ENCODE results near the gene PTP4A1.
A peak's percentile ranks its signal among the peaks of the same experiment; 100 is the strongest.
"Not testable (repeated sequence)": the region's sequence is repeated elsewhere in the genome, so short reads cannot be mapped to it uniquely, and the experiment has no call there.

PTP4A1 gene

DNA sequence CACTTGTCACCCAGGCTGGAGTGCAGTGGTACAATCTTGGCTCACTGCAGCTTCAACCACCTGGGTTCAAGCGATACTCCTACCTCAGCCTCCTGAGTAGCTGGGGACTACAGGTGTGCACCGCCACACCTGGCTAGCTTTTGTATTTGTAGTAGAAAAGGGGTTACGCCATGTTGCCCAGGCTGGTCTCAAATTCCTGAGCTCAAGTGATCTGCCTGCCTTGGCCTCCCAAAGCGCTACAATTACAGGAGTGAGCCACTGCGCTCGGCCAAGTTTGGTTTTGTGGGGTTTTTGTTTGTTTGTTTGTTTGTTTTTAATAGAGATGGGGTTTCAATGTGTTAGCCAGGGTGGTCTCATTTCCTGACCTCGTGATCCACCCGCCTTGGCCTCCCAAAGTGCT is 12.3 kb downstream of the PTP4A1 start:
- FAIRE-seq: no peak

DNA sequence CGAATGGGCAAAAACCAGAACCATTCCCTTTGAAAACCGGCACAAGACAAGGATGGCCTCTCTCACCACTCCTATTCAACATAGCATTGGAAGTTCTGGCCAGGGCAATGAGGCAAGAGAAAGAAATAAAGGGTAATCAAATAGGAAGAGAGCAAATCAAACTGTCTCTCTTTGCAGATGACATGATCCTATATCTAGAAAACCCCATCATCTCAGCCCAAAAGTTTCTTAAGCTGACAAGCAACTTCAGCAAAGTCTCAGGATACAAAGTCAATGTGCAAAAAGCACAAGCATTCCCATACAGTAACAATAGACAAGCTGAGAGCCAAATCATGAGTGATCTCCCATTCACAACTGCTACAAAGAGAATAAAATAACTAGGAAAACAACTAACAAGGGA is 13.4 kb downstream of the PTP4A1 start:
- FAIRE-seq: not testable (repeated sequence)

DNA sequence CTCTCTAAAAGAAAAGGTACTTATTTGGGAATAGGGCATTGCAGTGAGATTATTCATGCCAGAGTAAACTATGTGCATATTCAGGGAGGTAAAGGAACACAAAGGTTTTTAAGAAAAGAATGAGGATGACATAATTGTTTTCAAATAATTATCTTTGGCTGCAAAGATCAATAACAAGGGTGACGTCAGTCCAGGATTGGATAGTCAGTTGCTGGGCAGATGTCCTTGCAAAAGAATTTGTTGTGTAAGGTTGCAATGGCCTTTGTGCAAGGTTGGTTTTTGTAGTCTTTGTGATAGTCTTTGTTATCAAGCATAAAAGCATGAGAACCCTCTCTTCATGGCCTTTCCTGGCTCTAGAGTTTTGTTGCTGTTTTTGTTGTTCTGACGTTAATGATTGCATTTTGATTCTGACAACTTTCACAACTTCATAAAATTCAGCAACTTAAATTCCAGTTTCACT is 17.7 kb downstream of the PTP4A1 start:
- no peak for FAIRE-seq

DNA sequence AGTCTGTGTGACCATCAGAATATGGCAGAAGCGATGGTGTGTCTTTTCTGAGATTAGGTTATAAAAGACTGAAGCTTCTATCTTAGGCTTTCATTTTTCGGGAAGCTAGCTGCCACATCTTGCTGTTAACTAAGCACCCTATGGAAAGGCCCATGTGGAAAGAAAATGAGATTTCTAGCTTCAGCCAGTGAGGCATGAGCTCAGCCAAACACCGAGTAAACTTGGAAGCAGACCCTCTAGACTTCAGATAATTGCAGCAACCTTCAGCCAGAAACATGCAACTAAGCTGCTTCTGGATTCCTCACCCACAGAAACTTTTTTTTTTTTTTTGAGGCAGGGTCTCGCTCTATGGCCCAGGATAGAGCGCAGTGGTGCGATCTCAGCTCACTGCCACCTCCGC is 20.6 kb downstream of the PTP4A1 start:
- no peak for FAIRE-seq

DNA sequence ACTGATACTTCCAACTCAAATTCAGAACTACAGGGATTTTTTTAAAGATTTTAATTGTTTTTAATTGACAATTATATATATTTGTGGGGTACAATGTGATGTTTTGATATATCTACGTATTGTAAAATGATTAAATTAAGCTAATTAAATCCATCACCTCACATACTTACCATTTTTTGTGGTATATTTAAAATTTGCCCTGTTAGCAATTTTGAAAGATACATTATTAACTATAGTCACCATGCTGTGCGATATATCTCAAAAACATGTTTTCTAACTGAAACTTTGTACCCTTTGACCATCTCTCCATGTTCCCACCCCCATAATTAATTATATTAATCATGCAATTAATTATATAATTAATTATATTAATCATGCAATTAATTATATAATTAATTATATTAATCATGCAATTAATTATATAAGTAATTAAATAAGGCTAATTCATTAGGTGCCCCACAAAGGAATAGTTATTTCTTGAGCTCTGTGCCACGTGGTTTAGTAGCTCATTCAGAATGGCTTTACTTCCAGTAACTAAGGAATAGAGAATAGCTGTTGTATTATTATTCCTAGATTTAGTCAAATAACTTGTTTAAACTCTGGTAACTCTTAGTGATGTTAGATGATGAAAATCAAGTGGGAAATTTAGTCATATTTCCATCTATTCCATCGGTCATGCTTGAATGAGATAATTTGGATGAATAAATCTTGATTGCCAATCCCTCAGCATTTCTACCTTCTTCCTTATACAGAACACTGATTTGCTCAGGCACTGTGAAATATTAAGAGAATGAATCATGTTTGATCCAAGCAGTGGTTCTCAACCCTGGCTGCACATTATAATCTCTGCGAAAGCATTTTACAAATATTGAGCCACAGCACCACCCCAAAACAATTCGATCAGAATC is 25.1 kb downstream of the PTP4A1 start:
- FAIRE-seq: peak; percentile 56

DNA sequence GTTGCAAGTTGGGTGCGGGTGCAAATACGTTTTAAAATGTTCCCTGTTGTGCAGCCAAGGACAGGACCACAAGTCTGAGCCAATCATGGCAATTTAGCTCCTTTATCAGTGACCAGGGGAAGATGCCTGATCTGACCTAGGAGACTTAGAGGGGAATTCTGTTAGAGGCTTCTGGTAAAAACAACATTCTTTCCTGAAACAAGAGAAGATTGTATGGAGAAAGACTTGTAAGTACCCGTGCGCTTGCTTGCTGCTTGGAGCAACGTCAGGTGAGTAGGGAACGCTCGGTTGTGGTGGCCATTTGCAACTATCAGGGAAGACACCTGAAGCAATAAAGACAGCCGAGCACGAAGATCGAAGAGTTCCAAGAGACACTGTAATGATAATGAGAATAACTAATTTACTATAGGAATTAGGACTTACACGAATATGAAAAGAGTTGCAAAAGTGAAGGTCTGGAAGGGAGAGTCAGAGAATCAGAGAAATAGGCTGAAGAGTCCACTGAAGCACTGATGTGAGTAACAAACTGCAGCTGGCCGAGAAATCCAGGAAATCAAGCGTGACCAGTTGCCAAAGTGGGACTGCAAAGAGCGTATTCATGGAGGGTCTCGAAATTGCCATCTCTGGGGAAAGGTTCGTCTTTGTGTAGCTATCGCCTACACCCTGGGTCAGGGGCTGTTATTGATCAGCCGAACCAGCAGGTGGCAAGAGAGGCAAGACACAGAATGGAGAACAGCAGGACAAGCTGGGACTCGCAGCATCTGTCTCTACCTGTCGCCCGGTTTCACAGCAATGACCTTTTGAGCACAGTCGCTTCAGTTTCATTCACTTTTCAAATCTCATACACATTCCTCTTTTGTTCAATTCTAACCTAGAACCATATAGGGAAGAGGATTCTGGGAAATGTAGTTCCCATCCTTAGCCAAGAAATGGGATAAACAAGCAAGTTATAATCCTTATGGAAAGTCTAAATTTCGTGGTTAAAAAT is 26.1 kb downstream of the PTP4A1 start:
- no peak for FAIRE-seq

DNA sequence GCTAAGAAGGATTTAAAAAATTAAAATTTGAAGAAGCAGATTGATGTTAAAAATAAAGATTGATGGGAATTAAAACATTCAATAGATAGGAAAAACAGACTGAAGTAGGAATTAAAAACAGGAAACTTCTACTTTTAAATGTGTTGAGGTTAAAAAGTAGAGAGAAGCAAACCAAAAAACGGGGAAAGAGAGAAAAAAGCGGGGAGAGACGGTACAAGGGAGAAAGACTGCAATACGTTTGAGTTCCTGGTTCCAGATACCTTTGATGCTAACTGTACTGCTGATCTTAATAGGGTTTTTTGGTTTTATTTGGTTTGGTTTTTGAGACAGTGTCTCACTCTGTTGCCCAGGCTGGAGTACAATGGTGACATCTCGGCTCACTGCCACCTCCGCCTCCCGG is 27.0 kb downstream of the PTP4A1 start:
- no peak for FAIRE-seq

DNA sequence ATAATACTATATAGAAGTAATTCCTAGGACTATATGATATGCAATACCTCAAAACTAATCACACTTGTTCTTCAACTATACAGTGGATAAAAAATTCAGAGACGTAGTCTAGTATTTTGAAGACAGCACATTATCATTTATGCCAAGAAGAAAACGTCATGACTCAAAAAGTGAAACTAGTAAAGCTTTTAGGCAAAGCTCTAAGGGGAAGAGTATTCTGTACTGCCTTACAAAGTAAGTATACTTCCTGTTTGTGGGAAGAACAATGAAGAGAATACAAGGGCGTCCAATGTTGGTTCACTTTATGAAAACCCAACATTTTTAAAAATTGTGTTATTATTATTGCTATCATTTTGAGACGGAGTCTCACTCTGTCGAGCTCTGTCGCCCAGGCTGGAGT is 27.9 kb downstream of the PTP4A1 start:
- no peak for FAIRE-seq

DNA sequence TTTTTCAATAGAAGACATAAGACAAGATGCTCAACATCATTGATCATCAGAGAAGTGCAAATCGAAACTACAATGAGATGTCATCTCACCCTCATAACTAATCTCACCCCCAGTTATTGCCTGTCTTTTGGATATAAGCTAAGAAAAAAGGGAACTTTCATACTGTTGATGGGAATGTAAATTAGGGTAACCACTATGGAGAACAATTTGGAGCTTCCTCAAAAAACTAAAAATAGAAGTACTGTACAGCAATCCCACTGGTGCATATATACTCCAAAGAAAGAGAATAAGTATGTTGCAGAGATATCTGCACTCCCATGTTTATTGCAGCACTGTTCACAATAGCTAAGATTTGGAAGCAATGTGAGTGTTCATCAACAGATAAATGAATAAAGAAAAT is 37.0 kb downstream of the PTP4A1 start:
- no peak for FAIRE-seq

DNA sequence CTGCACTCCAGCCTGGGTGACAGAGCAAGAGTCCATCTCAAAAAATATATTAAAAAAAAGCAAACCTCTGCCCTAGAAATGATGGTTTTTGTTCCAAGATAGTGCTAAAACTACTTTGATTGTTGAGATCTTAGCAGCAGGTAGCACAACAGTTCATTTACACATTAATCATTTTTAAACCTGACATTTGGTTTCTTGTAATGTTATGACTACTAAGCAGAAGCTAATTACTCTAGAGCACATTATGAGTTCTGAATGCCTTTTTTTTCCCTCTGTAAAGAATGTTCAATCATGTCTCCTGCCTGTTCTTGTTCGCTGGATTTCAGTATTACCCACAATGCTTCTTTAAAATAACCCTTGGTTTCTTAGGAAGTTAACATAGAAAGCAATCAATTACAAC is 38.7 kb downstream of the PTP4A1 start:
- FAIRE-seq: no peak

DNA sequence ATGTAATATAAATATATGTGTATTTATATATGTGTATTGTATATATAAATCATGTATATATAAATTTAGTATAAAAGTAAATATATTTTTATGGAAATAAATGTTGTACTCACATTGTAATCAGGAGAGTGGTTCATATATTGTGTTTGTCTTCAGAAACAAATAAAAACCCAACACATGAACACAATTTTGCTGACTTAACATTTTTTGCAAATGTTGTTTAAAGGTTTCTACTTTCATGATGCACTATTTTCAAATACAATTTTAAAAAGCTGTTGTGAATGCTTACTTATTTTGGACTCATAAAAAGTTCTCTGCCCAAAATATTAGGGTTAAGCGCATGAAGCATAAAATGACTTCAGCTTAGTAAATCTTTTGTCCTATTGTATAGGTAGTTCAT is 39.3 kb downstream of the PTP4A1 start:
- FAIRE-seq: peak; percentile 85

DNA sequence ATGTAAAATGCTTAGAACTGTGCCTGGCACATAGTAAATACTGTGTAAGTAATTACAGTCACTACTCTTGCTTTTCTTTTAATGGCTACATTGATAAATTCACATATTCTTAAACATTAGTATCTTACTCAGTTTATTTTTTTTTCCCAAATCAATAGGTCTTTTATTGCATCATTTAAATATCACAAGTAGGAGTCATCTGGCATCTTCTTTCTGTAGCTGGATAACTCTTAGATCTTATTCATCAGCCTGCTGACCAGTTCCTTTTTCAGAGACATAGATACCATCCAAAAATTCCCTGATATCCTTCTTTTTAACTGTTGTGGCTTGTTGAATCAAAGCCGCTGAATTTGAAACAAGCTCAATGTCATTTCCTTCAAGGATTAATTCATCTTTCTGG is 43.3 kb downstream of the PTP4A1 start:
- no peak for FAIRE-seq

All from A204.1 (cell line).